ENCODE data around the gene NBEAL2. TPM values are rescaled to one million over a fixed set of nuclear protein-coding genes. Genes with fewer than 3 reads are reported as not detected.
A peak's percentile ranks its signal among the peaks of the same experiment; 100 is the strongest.

NBEAL2 gene
- total and polyA plus RNA-seq, 10 of the 15 experiments (the other 5 are each of a cell fraction or from before 2014, with no cell fraction given), result 0.07 to 127 (median 29.4) TPM

GRCh38 chr3:47016086-47016933 is 36.8 kb downstream of the NBEAL2 start:
- 70% methylated on average over 4 of the region's 4 CpGs for WGBS (ENCODE audit: insufficient coverage, insufficient replicate concordance, low lambda C conversion rate, missing lambda C conversion rate)
- FAIRE-seq (no peak), ATAC-seq (no peak), DNase-seq (ENCODE audit: low read depth, low spot score) (no peak)
- no peaks in the 10 kb centered on the region for H3K27me3 ChIP-seq (replicated peaks in 1 of 2; ENCODE audit: control insufficient read depth in 2 of 2, insufficient read depth in 2 of 2, low read length in 1 of 2)
- SMC1A ChIA-PET (ENCODE audit: uncharacterized antibody, unreplicated experiment), result interaction anchor here (0.8 to 8.8 kb wide), 5 partner anchors 15 to 333 kb away, joined by 3 to 83 read pairs (median 4); no protein-coding TSS in a partner anchor
- BruUV-seq (replicated peaks), result TSS peak; percentile 59
- H3K9me3 ChIP-seq (replicated peaks; ENCODE audit: control insufficient read depth, insufficient read depth, low read length), result no peaks in the 10 kb centered on the region
- H3K79me2 ChIP-seq (ENCODE audit: control insufficient read depth, insufficient read depth, low read length), result no peaks in the 10 kb centered on the region
- peaks cover 17 to 19% of the 10 kb centered on the region in 2 experiments for H3K36me3 ChIP-seq (ENCODE audit: control insufficient read depth in 2 of 2, insufficient read depth in 2 of 2, low read length in 1 of 2)
- RAD21 ChIA-PET (ENCODE audit: unreplicated experiment), result interaction anchor here (0.6 kb wide), 1 partner anchor 209 kb away, joined by 4 read pairs; no protein-coding TSS in a partner anchor
- H3K27ac ChIP-seq (ENCODE audit: control insufficient read depth, insufficient read depth), result no peak overlapping the region
- TF ChIP-seq CREM (IDR thresholded peaks at IDR 0.05; ENCODE audit: low read depth) (no peak), YBX1 (IDR thresholded peaks at IDR 0.05) (no peak), NR2C2 (IDR thresholded peaks at IDR 0.05; ENCODE audit: borderline replicate concordance, control insufficient read depth, insufficient read length, low read depth) (no peak), BHLHE40 (IDR thresholded peaks at IDR 0.05; ENCODE audit: borderline replicate concordance in 1 of 2, low read depth in 2 of 2, low read length in 1 of 2) (no peak), ZBED1 (IDR thresholded peaks at IDR 0.05; ENCODE audit: borderline replicate concordance) (no peak), NRF1 (conservative IDR thresholded peaks at IDR 0.05; ENCODE audit: low read depth, low read length) (no peak), WRNIP1 (IDR thresholded peaks at IDR 0.05; ENCODE audit: borderline replicate concordance, low read depth, low read length) (no peak)
- intact Hi-C loops (cut with micrococcal nuclease; ENCODE audit: unreplicated experiment) (loop anchor here (10.0 kb wide), 1 partner anchor 312 kb away; the partner anchor contains the start of gene TMIE), in situ Hi-C loops (cut with MboI) (no loop called here)
- no peak overlapping the region for H2AFZ ChIP-seq (ENCODE audit: control insufficient read depth, low read depth, low read length)
- no peak overlapping the region for H3K4me2 ChIP-seq (ENCODE audit: control insufficient read depth, insufficient read depth)
- H4K20me1 ChIP-seq (ENCODE audit: control insufficient read depth, insufficient read depth), result no peaks in the 10 kb centered on the region; the same call in 1 of the 2 replicates
- H3K9ac ChIP-seq (ENCODE audit: control insufficient read depth, insufficient read depth, low read length), result no peak overlapping the region
- POLR2A ChIA-PET, result interaction anchor here (1.3 kb wide), 1 partner anchor 85 kb away, joined by 3 read pairs; no protein-coding TSS in a partner anchor
- H3K4me3 ChIP-seq, result no peak overlapping the region
- peaks cover 14% of the 10 kb centered on the region for H3K4me1 ChIP-seq (ENCODE audit: control insufficient read depth, insufficient read depth, low read length)
- CTCF ChIA-PET, result interaction anchor here (0.8 to 1.7 kb wide), 3 partner anchors 22 to 308 kb away, joined by 3 read pairs; no protein-coding TSS in a partner anchor

All from GM12878 (cell line).